ENCODE data around the gene HS6ST1.
"Not testable (repeated sequence)": the region's sequence is repeated elsewhere in the genome, so short reads cannot be mapped to it uniquely, and the experiment has no call there.

Gene HS6ST1

DNA sequence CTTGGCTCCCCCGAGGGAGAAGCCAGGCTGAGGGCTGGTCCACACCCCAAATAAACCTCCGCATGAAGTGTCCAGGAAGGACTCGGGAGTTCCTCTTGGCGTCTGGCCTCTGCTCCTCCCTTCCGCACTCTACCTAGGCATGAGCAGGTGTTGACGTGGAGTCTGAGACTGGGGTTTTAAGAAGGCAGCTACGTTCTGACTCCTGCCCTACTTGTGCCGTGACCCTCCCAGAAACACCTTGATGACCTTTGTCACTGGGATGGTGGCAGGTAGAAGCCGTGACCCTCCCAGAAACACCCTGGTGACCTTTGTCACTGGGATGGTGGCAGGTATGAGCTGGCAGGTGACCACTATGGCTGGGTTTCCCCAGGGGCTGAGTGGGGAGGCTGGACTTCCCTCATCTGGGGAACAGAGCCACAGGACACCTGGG lies 54.8 kb downstream of the HS6ST1 start:
- DNase-seq = no peak

DNA sequence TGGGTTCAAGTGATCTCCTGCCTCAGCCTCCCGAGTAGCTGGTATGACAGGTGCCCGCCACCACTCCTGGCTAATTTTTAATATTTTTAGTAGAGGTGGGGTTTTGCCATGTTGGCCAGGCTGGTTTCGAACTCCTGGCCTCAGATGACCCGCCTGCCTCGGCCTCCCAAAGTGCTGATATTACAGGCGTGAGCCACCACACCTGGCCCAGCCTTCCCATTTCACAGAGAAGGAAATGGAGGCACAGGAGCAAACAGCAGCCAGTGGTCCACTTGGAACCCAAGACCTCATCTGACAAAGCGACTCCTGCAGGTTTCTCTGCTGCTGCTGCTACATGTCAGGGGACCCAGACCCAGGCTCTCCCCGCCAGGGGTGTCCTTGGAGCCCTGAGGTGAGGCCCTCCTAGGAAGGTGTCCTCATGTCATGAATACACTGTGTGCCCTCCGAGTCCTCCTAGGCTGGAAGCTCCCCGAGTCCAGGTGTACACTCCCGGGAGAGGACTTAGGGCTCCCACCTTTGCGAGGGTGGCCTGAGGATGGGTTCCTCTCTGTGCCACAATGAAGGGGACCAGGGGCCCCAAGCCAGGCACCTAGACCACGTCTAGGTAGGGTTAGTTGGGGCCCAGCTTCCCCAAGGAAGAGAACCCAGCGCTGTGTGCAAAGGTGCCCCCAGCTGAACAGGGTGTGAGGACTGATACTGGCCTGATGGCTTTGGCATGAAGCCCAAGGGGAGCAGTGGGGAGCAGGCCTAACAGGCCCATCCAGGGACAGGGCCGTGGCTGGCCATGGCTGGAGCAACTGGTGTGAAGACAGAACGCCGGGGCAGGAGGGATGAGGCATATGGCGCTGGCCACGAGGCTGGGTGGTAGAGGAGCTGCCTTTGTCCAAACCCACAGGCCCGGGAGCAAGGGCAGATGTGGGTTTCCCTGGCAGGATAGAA lies 56.1 kb downstream of the HS6ST1 start:
- no peak for DNase-seq

DNA sequence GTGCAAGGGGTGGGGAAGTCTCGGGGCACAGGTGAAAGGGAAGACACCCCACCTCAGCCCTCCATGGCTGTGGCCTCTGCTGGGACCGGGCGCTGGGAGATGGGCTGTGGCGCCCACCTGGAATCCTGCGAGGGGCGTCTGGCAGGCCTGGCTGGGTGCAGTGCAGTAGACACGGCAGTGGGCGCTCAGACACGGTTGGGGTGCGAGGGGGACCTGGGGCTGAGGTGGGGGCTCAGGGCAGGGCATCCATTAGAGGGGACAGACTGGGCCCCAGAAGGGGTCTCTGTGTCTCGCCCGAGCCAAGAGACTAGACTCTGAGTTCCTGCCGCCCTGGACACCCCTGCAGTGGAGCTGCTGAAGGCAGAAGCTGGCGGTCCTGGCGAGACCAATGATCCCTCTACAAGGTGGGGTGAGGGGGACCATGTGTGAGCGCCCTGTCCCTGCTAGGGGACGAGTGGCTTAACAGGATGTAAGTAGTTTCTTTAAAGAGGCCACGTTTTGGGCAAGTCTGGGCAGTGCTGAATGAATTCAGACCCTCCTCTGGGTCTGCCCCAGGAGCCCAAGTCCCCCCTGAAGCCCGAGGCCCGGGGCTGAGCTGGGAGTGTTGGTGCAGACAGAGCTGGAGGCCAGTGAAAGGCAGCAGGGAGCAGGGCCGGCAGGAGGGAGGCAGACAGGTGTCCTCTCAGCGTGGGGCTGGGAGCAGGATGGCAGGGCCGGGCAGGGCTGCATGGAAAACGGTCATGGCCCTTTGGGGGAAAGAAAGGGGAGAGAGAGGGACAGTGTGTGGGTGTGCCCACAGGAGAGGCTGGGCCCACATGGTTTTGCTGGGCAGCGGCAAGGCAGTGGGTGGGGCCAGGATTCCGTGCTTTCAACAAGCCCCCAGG lies 57.2 kb downstream of the HS6ST1 start:
- DNase-seq = no peak

DNA sequence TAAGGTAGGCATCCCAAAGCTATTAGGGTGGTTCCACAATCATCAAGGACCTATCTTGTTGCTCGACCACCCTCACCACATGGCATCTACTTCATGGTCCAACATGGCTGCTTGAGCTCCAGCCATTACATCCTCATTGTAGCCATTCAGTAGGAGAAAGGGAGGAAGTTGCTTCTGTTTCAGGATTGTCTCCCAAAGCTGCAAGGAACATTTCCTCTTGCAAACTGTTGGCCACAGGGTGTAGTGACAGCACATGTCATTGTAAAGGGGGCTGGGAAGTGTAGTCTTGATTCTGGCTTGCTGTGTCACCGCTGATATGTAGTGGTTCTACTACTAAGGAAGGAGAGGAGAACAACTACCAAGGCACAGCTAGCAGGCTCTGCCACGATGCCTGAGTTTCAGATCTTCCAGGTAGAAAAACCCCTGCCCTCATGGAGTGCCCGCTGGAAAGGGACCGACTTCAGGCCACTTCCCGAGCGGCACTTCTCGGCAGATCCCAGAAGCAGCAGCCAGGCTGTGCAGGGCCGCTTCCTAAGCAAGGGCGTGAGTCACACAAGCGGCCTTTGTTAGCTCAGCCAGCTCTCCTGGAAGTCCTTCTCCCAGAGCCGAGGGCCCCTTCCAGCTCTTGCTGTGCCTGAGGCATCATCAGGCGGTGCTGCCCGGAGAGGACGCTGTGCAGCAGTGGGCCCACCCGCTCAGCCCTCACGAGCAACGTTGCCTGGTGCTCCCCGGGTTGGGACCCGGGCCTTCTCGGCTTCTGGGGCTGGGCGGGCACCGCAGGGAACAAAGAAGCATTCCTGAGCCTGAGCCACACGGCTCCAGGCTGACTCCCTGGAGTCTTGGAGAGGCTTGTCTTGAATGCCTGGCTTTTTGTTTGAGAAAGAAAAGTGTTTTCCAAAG lies 58.2 kb downstream of the HS6ST1 start:
- DNase-seq = peak; percentile 25

DNA sequence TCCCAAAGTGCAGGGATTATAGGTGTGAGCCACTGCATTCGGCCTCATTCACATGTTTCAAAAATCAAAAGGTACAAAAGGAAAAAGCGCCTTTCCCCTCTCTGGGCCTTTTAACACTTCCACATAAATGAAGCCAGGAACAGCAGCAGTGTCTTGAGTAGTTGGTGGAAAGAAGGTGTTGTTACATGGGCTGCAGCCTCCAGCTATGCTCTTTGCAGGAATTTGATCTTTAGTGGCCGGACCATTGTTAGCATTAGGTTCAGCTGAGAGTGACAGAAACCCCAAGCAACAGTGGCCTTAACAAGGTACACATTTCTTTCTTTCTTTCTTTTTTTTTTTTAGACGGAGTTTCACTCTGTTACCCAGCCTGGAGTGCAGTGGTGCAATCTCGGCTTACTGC lies 59.1 kb downstream of the HS6ST1 start:
- no peak for DNase-seq

DNA sequence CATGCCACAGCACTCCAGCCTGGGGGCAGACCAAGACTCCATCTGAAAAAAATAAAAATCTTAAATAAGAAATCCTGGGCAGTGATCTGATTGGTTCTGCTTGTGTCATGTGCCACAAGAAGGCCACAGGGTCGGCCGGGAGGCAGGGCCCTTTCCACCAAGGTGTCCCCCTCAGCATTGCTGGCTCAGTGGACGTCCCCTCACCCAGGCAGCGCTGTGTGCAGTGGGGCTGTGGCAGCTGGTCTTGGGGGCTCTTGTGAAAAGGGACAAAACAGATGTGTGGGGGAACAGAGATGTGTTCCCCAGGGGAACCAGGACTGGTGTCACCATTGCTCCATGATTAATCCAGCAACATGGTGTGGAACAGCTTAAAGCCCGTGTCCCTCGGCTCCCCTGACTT lies 60.5 kb downstream of the HS6ST1 start:
- no peak for DNase-seq

DNA sequence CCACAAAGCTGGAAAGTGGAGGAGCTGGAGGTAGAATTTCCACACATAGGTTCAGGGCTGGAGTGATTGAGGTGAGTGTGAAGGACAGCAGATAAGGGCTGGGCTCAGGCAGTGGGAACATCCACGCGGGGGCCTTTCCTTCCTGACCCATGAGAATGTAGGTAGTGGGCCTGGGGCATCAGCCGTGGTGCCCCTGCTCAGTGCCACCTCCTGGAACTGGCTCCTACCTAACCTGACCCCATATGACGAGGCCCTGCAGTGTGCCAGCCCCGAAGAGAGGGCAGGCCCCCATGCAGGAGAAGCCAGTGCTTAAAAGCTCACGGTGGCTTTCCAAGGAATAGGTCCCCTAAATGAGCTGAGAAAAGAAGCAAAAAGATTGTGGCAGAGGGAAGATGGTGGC lies 66.2 kb downstream of the HS6ST1 start:
- DNase-seq = no peak

DNA sequence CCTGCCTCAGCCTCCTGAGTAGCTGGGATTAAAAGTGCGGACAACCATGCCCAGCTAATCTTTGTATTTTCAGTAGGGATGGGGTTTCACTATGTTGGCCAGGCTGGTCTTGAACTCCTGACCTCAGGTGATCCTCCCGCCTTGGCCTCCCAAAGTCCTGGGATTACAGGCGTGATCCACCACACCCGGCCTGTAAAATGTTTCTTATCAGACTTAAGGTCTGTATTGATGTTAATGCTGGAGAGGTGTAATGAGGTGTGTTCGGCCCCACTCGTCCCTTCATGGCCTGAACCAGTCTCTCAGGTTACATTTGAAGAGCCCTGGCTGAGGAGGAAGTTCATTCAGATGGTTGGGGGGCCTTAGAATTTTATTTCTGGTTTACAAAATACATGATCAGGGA lies 66.6 kb downstream of the HS6ST1 start:
- DNase-seq = not testable (repeated sequence)

DNA sequence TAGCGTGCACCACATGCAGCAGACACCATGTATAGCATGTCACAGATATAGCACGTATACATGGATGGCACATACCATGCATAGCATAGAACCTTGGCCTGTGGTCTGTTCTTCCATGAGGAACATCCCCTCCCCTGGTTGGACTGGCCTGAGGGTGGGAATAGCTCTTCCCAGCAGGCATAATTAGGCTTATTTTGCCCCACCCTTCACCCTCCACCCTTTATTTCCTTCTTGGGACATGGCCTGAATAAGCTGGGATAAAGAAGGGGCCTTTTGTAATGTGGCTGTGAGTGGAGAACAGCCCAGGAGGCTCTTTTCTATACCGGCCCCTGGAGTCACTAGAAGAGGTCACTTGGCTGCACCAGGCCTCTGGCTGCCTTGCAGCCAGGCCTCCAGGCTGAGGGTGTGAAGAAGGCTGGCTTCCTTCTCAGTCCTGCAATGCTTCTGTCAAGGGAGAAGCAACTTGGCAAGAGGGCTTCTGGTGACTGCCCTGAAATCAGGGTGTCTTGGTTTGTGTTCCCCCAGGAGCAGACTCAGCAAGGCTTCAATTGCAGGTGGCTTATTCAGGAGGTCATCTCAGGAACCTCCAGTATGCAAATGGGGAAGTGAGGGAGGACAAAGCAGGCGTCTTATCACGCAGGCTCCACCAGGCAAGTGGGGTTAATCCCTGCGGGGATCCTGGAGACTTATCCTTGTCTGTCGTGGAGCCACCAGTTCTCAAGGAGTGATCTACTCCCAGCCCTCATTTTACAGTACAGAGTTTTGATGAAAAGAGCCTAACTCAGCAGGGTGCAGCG lies 68.2 kb downstream of the HS6ST1 start:
- DNase-seq = no peak

DNA sequence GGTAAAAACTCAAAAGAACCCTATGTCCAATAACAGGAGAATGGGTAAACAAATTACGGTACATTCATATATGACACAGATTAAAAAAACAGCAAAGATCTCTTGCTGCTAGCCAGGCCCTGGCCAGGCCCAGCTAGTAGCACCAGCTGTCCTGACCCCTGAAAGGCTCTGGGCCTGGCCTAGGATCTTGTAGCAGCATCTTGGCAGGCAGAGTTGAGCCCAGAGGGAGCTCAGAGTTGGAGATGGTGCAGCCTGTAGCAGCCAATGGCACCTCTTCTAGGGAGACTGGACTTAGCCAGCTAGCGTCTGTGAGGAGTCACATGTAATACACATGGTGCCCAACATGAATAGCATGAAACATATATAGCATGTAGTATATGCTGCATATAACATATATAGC lies 69.1 kb downstream of the HS6ST1 start:
- no peak for DNase-seq

DNA sequence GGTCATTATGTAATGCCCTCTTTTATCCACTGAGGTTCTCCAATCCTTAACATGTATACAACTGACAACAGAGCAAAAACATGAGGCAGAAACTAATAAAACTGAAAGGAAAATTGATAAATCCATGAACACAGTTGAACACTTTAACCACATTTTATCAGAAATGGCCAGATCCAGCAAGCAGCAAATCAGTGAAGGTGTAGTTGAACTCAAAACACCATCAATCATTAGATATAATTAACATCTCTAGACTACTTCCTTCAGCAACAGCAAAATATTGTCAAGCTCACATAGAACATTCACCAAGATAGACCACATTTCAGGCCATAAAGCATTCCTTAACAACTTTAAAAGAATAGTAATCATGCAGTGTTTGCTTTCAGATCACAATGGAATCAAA lies 72.9 kb downstream of the HS6ST1 start:
- DNase-seq = no peak

DNA sequence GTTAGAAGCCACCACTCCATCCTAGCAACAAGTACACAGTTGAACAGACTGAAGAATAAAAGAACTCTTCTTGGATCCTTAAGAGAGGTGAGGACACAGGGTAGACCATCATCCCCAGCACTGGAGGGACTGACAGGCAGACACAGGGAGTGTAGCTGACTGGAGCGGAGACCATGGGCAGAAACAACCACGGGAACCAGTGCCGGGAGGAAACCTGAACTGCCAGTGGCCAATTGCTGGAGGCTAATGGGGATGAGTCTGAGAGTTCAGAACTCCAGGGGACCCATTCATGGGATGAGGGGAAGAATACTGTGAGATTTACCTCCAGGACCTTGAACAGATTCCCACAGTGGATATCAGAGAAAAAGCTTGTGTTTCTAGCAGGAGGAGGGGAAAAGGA lies 76.8 kb downstream of the HS6ST1 start:
- DNase-seq = no peak

DNA sequence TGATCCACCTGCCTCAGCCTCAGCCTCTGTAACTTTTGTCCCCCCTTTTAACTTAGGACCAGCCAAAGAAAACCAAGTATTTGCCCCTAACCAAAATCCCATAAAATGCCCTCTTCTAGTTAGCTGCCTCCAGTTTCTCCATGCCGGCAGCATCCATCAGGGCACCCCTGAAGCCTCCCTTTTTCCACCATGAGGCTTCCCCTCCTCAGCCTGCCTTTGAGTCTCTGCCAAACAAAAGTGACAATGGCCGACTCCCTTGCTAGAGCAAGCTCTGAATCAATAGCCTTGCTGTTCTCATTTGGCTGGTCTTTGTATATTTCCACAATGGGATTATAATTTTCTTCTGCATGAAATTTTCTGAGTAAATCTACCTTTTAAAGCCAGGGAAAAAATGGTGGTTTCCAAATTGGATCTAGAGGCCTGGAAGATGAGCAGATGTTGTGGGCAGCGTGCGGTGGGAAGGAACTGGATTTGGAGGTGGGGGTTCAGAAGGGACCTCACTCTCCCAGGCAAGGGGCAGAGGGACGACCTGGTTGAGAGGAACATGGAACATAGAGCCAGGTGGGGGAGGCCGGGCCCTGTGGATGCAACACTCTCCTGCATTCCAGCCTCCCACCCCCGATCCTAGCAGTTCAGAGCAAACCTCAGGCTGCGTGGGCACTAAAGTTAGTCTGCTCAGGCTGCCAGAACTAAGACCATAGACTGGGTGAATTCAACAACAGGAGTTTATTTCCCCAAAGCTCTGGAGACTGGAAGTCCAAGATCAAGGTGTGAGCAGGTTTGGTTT lies 80.6 kb downstream of the HS6ST1 start:
- no peak for DNase-seq

DNA sequence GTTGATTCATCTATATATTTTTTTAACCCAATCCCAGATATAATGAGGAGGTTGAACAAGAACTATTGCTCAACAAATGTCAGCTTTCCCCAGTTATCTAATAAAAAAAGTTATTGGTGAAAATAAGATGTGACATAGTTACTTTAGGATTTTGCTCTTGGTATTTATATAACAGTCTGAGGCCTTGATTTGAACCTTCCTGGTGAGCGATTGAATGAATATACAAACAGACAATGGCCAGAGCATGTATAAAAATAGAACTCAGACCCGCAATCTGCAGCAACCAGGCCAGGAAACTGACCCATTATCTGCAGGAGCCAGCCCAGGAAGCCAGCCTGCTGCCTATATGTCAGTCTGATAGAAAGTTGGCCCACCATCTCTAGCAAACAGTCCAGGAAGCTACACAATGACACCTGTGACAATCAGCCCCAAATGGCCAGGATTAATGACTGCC lies 81.6 kb downstream of the HS6ST1 start:
- no peak for DNase-seq

DNA sequence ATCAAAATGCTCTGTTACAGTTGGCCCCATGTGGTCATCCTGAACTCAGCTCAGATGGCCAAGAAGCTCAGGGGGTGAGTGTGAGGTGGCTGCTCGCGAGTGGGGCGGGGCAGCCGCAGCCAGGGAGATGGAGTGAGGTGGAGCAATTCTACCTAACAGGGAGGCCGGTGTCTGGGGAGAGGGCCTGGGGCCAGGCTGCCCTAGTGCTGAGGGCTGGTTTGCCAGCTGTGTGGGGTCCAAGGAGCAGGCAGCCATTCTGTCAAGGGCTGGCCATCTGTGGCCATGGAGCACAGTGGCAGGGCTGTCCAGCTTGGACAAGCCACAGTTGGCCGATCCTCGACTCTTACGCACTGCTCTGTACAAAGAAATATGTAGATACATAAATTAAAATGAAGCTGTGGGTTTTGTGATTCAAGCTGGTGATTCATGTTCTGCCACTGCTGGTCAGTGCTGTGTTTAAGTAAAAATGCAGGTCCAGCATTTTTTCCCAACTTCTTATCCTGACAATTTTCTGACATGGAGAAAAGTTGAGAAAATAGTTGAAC lies 82.1 kb downstream of the HS6ST1 start:
- no peak for DNase-seq

DNA sequence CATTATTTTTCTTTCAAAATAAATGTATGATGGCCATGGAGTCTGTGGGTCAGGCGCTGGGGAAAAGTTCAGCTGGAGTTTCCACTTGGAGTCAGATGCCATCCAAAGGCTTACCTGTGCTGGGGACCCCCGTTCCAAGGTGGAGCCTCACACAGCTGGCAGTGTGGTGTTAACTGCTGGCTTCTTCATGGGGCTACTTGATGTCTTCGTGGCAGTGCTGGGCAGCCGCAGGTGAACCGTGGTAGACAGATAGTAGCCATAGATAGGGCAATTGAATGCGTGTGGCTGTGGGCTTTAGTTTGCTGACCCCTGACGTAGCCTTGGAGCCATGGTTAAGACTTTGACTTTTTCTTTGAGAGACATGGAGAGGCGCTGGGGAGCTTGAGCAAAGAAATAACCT lies 83.1 kb downstream of the HS6ST1 start:
- no peak for DNase-seq

DNA sequence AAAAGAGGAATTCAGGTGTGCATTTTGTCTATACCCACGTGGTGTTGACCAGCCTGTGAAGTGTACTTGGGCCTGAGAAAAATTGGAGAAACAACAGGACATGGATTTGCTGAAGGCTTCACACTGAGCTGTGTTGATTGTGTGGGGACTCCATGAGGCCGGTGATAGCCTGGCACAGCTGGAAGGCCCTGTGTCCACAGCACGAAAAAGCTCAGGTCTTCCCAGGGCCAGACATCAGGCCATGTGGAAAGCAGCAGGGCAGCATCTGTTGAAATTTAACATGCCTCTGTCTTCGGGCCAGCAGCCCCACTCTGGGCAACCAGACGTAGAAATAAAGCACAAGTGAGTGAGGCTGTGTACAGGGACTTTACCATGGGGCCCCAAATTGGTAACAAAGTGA lies 84.1 kb downstream of the HS6ST1 start:
- no peak for DNase-seq

DNA sequence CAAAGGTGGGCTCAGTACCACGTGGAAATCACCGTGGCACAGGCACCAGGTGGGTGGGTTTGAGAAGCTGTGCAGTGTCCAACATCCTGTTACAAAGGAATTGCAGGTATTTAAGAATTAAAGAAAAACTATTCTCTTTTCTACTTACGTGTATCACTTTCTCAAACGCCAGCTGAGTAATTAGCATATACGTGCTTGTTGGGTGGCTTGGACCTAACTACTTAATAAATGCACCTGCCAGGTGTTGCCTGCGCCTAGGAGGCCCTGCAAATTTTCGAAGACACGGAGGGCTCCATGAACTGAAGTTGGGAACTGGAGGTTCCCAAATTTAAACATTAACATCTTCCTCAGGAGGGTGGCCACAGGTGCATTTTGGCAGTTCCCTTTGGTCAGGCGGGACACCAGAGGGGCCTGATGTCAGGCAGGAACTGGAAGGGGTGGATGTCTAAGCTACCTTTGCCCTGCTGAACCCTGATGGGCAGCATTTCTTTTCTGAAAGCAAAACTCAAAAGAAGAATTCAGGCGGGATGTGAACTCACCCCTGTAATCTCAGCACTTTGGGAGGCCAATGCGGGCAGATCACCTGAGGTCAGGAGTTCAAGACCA lies 84.8 kb downstream of the HS6ST1 start:
- DNase-seq = no peak

DNA sequence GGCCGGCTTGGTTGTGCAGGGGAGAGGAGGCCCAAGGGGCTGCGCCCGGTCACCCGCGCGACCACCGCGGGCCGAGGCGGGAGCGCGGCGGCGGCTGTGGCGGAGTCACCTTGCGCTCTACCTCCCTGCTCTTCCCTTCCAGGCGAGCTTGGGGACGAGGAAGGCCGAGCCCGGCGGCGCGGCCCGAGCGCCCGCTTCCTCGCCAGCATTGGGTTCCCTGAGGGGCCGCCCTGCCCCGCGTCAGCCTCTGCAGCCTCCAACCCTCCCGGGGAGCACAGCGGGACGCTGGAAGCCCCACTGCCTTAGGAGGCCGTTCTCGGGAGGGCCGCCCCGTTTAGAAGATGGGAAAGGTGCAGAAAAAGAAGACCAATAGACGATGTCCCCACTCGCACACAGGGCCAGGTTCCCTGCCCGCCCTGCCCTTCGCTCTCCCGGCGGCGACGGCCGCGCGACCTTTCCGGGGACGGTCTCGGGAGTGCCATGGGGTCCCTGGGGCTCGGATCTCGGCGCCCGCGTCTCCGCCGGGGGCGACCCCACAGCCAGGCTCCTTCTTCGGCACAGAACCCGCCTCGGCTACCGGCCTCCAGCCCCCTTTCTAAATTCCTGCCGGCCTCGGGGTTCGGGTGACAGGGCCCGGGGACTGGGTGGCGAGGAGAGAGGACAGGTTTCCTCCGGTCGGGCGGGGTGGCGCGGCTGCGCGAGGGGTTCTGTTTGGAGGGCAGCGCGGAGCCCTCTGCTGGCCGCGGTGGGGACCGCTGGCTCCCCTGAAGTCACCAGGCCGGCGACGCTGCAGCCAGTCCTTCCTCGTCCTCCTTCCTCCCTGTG lies 85.5 kb downstream of the HS6ST1 start:
- peak; percentile 59 for DNase-seq
